Caco-2 (cell line): ENCODE results near the gene PLCB2. TPM values are rescaled to one million over a fixed set of nuclear protein-coding genes. Genes with fewer than 3 reads are reported as not detected.

Experiments used
- BruUV-seq: library from RNA; stranded (reverse); fragments of 400-500 nt; replicated peaks from 2 replicates; lab custom pipeline; 2021; lab: Mats Ljungman, UMichigan
- CTCF ChIA-PET: fragments of 300-600 bp; sonication (Branson Sonifier 250); formaldehyde crosslinking; loops from one replicate; lab custom pipeline; 2022; ENCODE audit warnings: antibody characterized with exemption; lab: Charles Lee
- POLR2A ChIA-PET: fragments of 300-600 bp; sonication (Branson Sonifier 250); formaldehyde crosslinking; loops from one replicate; lab custom pipeline; 2022; ENCODE audit warnings: antibody characterized with exemption; lab: Charles Lee
- DNase-seq, 2 experiments: peaks; one replicate each; pipeline versions ENCODE4 v3.0.0 to v3.0.0-alpha.2; 2020 to 2022
- H3K27me3 ChIP-seq: replicated peaks from 2 replicates; pipeline ENCODE4 v1.6.0; 2011; ENCODE audit warnings: low read length; ENCODE audit not compliant: control insufficient read depth, insufficient read depth
- H3K36me3 ChIP-seq: 2 replicates; pipeline ENCODE4 v1.5.1; 2011; ENCODE audit warnings: low read length; ENCODE audit not compliant: control insufficient read depth, insufficient read depth
- H3K4me1 ChIP-seq: fragments of 250-450 bp; sonication (Bioruptor Pico); 2 replicates; pipeline ENCODE4 v1.5.1; 2020; ENCODE audit warnings: mild to moderate bottlenecking
- H3K4me3 ChIP-seq: 2 replicates; pipeline ENCODE4 v1.5.1; 2011; ENCODE audit warnings: low read depth, mild to moderate bottlenecking, control low read depth, low read length
- H3K9me3 ChIP-seq: fragments of 250-450 bp; sonication (Bioruptor Pico); 2 replicates; pipeline ENCODE4 v1.5.1; 2020; ENCODE audit warnings: mild to moderate bottlenecking, moderate library complexity
- H3K27ac Mint-ChIP-seq: one replicate; pipeline ENCODE4 v1.8.0; 2022; ENCODE audit warnings: mixed read lengths; ENCODE audit not compliant: unreplicated experiment
- H3K27me3 Mint-ChIP-seq: one replicate; pipeline ENCODE4 v1.8.0; 2022; ENCODE audit warnings: mixed read lengths; ENCODE audit not compliant: insufficient read depth, unreplicated experiment
- H3K36me3 Mint-ChIP-seq: one replicate; pipeline ENCODE4 v1.8.0; 2022; ENCODE audit warnings: mild to moderate bottlenecking, mixed read lengths; ENCODE audit not compliant: insufficient read depth, unreplicated experiment
- H3K4me1 Mint-ChIP-seq: one replicate; pipeline ENCODE4 v1.8.0; 2022; ENCODE audit warnings: low read depth, mixed read lengths; ENCODE audit not compliant: unreplicated experiment
- H3K4me3 Mint-ChIP-seq: one replicate; pipeline ENCODE4 v1.8.0; 2022; ENCODE audit warnings: mild to moderate bottlenecking, moderate library complexity, mixed read lengths; ENCODE audit not compliant: unreplicated experiment
- H3K9me3 Mint-ChIP-seq: one replicate; pipeline ENCODE4 v1.8.0; 2022; ENCODE audit warnings: mixed read lengths; ENCODE audit not compliant: unreplicated experiment
- intact Hi-C: fragments of 100-400 bp; cut with micrococcal nuclease; formaldehyde crosslinking; loops from one replicate; pipeline ENCODE4 v1.10.0; 2022; ENCODE audit not compliant: unreplicated experiment
- total RNA-seq: library from RNA; stranded (reverse); gene quantifications from 2 replicates; pipeline ENCODE4 v1.2.3, GENCODE V29; 2022
- TF ChIP-seq, protein P1 (sequence below), 2 experiments: fragments of 200-600 bp in 1 of 2; IDR thresholded peaks; 1 replicate in 1 of 2; 2 replicates in 1 of 2; pipeline versions ENCODE4 v1.5.1 to v1.8.0; 2011 to 2022; ENCODE audit warnings: antibody characterized with exemption in 1 of 2, control low read depth in 1 of 2, inconsistent platforms in 1 of 2, low read depth in 1 of 2, low read length in 1 of 2, mild to moderate bottlenecking in 1 of 2, moderate library complexity in 1 of 2; ENCODE audit not compliant: insufficient read depth in 1 of 2, severe bottlenecking in 1 of 2, unreplicated experiment in 1 of 2

PLCB2 gene
- total RNA-seq, 1 experiment from 2014 or later: 4.7 TPM

DNA sequence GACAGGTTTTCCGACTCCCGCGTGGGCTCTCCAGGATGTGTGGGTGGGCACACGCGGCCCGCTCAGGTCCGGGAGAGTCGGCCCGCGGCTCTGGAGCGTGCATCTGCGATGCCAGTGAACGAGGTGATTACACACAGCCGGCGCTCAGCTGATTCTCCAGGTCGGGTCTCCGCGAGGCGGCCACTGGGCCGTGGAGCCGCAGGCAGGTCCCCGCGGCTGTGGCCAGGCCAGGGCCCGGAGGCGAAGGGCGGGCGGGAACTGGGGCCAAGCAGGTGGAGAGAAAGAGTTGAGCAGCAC lies 55.6 kb downstream of the PLCB2 start:
- H3K27me3 Mint-ChIP-seq: no peaks in the 10 kb centered on the region
- Histone ChIP-seq H3K27me3 (no peaks in the 10 kb centered on the region), H3K4me1 (peaks cover 12% of the 10 kb centered on the region), H3K4me3 (peak overlapping the region; percentile 58), H3K36me3 (no peaks in the 10 kb centered on the region; the same call in 1 of the 2 replicates), H3K9me3 (no peaks in the 10 kb centered on the region)
- TF ChIP-seq, protein P1, sequence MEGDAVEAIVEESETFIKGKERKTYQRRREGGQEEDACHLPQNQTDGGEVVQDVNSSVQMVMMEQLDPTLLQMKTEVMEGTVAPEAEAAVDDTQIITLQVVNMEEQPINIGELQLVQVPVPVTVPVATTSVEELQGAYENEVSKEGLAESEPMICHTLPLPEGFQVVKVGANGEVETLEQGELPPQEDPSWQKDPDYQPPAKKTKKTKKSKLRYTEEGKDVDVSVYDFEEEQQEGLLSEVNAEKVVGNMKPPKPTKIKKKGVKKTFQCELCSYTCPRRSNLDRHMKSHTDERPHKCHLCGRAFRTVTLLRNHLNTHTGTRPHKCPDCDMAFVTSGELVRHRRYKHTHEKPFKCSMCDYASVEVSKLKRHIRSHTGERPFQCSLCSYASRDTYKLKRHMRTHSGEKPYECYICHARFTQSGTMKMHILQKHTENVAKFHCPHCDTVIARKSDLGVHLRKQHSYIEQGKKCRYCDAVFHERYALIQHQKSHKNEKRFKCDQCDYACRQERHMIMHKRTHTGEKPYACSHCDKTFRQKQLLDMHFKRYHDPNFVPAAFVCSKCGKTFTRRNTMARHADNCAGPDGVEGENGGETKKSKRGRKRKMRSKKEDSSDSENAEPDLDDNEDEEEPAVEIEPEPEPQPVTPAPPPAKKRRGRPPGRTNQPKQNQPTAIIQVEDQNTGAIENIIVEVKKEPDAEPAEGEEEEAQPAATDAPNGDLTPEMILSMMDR (IDR thresholded peaks at IDR 0.05; ENCODE audit: insufficient read depth in 1 of 2, low read depth in 1 of 2, low read length in 1 of 2, severe bottlenecking in 1 of 2, unreplicated experiment in 1 of 2): no peak
- ChIA-PET CTCF (interaction anchor here (0.9 to 1.2 kb wide), 4 partner anchors 11 to 85 kb away, joined by 3 to 5 read pairs (median 4); no protein-coding TSS in a partner anchor), POLR2A (no interaction called here)
- BruUV-seq: no TSS peak
- H3K9me3 Mint-ChIP-seq: no peaks in the 10 kb centered on the region
- peaks cover 16% of the 10 kb centered on the region for H3K36me3 Mint-ChIP-seq
- peaks cover 8% of the 10 kb centered on the region for H3K4me1 Mint-ChIP-seq
- no peak for DNase-seq
- intact Hi-C loops: loop anchor here (2.0 kb wide), 1 partner anchor 13 kb away; the partner anchor contains the start of gene PAK6
- no peak overlapping the region for H3K27ac Mint-ChIP-seq
- H3K4me3 Mint-ChIP-seq: peak overlapping the region; percentile 86

DNA sequence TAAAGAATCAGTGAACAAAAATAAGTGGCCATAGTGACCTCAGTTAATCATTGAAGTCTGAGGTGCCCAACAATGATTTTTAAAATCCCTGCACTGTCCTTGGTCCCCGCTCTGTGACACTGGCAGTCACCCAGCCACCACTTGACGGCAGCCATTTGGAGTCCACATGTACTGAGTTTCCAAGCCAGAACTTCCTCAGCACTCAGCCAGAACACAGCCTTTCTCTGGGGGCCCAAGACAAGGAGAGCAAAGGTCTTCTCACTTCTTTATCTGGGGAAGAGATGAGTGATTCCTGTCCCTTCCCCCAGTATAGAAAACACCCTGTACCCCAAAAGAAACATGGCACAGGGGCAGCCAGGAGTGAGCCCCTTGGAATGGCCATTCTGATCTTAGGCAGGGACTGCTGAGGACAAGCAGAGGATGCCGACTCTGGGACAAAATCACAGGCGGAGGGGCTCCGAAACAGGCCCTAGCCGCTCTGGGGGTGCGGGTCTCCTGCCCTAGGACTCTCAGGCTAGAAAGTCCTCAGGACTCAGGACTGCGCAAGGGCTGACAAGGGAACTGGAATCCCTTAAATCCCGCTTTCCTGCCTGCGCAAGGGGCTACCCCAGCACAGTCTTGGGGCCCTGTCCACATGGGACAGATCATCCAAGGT lies 56.1 kb downstream of the PLCB2 start:
- Mint-ChIP-seq H3K4me1 (peaks cover 8% of the 10 kb centered on the region), H3K27me3 (no peaks in the 10 kb centered on the region), H3K4me3 (peak overlapping the region; percentile 86), H3K27ac (no peak overlapping the region), H3K36me3 (peaks cover 11% of the 10 kb centered on the region), H3K9me3 (no peaks in the 10 kb centered on the region)
- ChIA-PET POLR2A (no interaction called here), CTCF (no interaction called here)
- Histone ChIP-seq H3K9me3 (no peaks in the 10 kb centered on the region), H3K27me3 (no peaks in the 10 kb centered on the region), H3K36me3 (no peaks in the 10 kb centered on the region; the same call in 1 of the 2 replicates), H3K4me3 (no peak overlapping the region), H3K4me1 (peaks cover 9% of the 10 kb centered on the region)
- BruUV-seq: no TSS peak
- DNase-seq: no peak
- intact Hi-C loops: loop anchor here (2.0 kb wide), 1 partner anchor 13 kb away; the partner anchor contains the start of gene PAK6
- TF ChIP-seq, protein P1 (IDR thresholded peaks at IDR 0.05; ENCODE audit: insufficient read depth in 1 of 2, low read depth in 1 of 2, low read length in 1 of 2, severe bottlenecking in 1 of 2, unreplicated experiment in 1 of 2): no peak

DNA sequence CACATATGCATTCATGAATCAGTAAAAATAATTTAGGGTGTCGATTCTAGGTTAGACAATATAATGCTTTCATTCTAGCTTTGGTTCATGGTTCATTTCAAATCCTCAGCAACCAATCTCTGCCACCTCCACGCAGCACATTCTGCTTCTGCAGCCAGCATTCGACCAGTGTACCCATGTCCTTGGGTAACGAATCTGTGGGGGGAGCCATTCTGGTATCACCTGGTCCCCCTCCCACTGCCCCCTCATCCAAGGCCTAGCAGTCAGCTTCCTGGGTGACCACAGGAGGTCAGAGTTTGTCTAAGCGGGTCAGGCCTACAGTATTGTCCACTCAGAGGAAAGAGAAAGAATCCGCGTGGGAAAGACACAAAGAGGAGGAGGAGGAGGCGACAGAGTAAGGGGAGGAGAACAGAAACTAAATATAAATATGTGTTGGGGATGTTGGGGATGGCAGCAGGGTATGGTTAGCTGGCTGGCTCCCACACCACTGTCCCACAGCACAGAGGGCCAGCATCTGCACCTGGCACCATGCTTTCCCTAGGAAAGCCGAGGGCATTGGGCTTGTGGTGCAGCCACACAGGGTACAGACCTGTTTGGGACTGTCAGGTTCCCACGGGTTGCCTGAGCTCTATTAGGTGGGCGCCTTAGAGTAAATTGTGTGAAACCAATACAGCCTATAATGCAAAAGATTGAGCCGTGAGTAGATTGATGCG lies 56.8 kb downstream of the PLCB2 start:
- CTCF ChIA-PET: no interaction called here
- H3K27me3 Mint-ChIP-seq: no peaks in the 10 kb centered on the region

More for the DNA sequence above, 56.8 kb downstream of the PLCB2 start:
- no peak overlapping the region for H3K27ac Mint-ChIP-seq
- POLR2A ChIA-PET: no interaction called here
- peak overlapping the region; percentile 50 for H3K4me3 Mint-ChIP-seq
- TF ChIP-seq, protein P1 (IDR thresholded peaks at IDR 0.05; ENCODE audit: insufficient read depth in 1 of 2, low read depth in 1 of 2, low read length in 1 of 2, severe bottlenecking in 1 of 2, unreplicated experiment in 1 of 2): no peak
- intact Hi-C loops: no loop called here
- BruUV-seq: no TSS peak
- H3K9me3 Mint-ChIP-seq: no peaks in the 10 kb centered on the region
- Histone ChIP-seq H3K36me3 (no peaks in the 10 kb centered on the region; the same call in 1 of the 2 replicates), H3K9me3 (no peaks in the 10 kb centered on the region), H3K4me3 (no peak overlapping the region), H3K4me1 (peaks cover 14% of the 10 kb centered on the region), H3K27me3 (no peaks in the 10 kb centered on the region)
- H3K36me3 Mint-ChIP-seq: peaks cover 10% of the 10 kb centered on the region
- peaks cover 8% of the 10 kb centered on the region for H3K4me1 Mint-ChIP-seq
- DNase-seq: no peak
